H1 (cell line): ENCODE results near the gene BTD.

Experiments
- CTCF ChIP-seq, 3 experiments: IDR thresholded peaks; 1 replicate in 2 of 3; 2 replicates in 1 of 3; pipeline versions ENCODE4 v1.5.1 to v1.6.1; 2011; ENCODE audit warnings: low read length in 3 of 3, mild to moderate bottlenecking in 3 of 3, inconsistent platforms in 2 of 3, low read depth in 1 of 3, moderate library complexity in 1 of 3; ENCODE audit not compliant: insufficient read depth in 1 of 3; ENCODE audit errors: control extremely low read depth in 1 of 3
- POLR2AphosphoS5 ChIP-seq: IDR thresholded peaks from 2 replicates; pipeline ENCODE4 v1.6.1; 2011; ENCODE audit warnings: low read depth, low read length
- YY1 ChIP-seq: IDR thresholded peaks from 2 replicates; pipeline ENCODE4 v1.6.1; 2011; ENCODE audit warnings: low read depth, mild to moderate bottlenecking, low read length
- ZNF274 ChIP-seq: IDR thresholded peaks from 2 replicates; pipeline ENCODE4 v1.7.0; 2012; ENCODE audit warnings: low read length, borderline replicate concordance; ENCODE audit errors: extremely low read depth

DNA sequence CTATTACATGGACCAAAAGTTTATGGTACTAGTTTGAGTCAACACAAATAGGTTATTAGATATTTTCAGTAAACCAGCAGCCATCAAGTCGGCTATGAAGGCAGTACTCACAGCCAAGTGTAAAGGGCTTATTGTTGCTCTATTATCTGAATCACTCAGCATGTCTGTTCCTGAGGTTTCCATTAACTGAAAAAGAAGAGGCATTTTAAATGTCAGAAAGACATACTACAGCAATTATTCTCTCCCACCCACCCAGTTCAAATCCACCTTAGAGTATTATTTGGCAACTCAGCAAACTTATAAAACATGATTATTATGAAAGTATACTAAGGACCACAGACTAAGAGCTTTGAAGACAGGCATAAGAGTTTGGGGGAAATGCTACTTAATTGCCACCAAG lies 93.1 kb downstream of the BTD start:
- TF ChIP-seq YY1: no peak
- no peak for TF ChIP-seq POLR2AphosphoS5
- no peak for TF ChIP-seq ZNF274
- TF ChIP-seq CTCF (IDR thresholded peaks at IDR 0.05; ENCODE audit: control extremely low read depth in 1 of 3, insufficient read depth in 1 of 3, low read depth in 1 of 3, low read length in 3 of 3): no peak
